ENCODE results near the gene KRT5.

KRT5 gene

GRCh38 chr12:52529846-52530245 lies 9.7 kb upstream of the KRT5 start:
- H3K4me1 ChIP-seq (ENCODE audit: insufficient read depth, insufficient read length), result no peaks in the 10 kb centered on the region
- no peak overlapping the region for H3K9ac ChIP-seq (ENCODE audit: insufficient read length, low read depth)
- H3K36me3 ChIP-seq (ENCODE audit: insufficient read depth, insufficient read length, low read length), result no peaks in the 10 kb centered on the region
- TF ChIP-seq ZNF274 (IDR thresholded peaks at IDR 0.05; ENCODE audit: low read depth, low read length), result no peak
- TF ChIP-seq YY1 (IDR thresholded peaks at IDR 0.05; ENCODE audit: insufficient read depth, insufficient read length), result no peak
- TF ChIP-seq SUZ12 (IDR thresholded peaks at IDR 0.05; ENCODE audit: extremely low read depth, insufficient read depth, insufficient read length), result no peak
- H3K4me3 ChIP-seq (ENCODE audit: insufficient read length, low read depth), result no peak overlapping the region
- no peaks in the 10 kb centered on the region for H3K9me3 ChIP-seq (ENCODE audit: insufficient read depth, low read length)
- no peak for DNase-seq (ENCODE audit: low read depth, low spot score)
- H3K27me3 ChIP-seq (ENCODE audit: insufficient read depth, insufficient read length), result no peaks in the 10 kb centered on the region

GRCh38 chr12:52529417-52529816 lies 9.2 kb upstream of the KRT5 start:
- Histone ChIP-seq H3K36me3 (ENCODE audit: insufficient read depth, insufficient read length, low read length) (no peaks in the 10 kb centered on the region), H3K9ac (ENCODE audit: insufficient read length, low read depth) (no peak overlapping the region), H3K27me3 (ENCODE audit: insufficient read depth, insufficient read length) (no peaks in the 10 kb centered on the region), H3K4me1 (ENCODE audit: insufficient read depth, insufficient read length) (peaks cover 3% of the 10 kb centered on the region), H3K9me3 (ENCODE audit: insufficient read depth, low read length) (no peaks in the 10 kb centered on the region), H3K4me3 (ENCODE audit: insufficient read length, low read depth) (no peak overlapping the region)
- no peak for TF ChIP-seq SUZ12 (IDR thresholded peaks at IDR 0.05; ENCODE audit: extremely low read depth, insufficient read depth, insufficient read length)
- TF ChIP-seq YY1 (IDR thresholded peaks at IDR 0.05; ENCODE audit: insufficient read depth, insufficient read length), result no peak
- no peak for TF ChIP-seq ZNF274 (IDR thresholded peaks at IDR 0.05; ENCODE audit: low read depth, low read length)
- DNase-seq (ENCODE audit: low read depth, low spot score), result no peak

- Histone ChIP-seq H3K9ac (ENCODE audit: insufficient read length, low read depth) (no peak overlapping the region), H3K4me3 (ENCODE audit: insufficient read length, low read depth) (no peak overlapping the region), H3K27me3 (ENCODE audit: insufficient read depth, insufficient read length) (no peaks in the 10 kb centered on the region), H3K36me3 (ENCODE audit: insufficient read depth, insufficient read length, low read length) (no peaks in the 10 kb centered on the region), H3K4me1 (ENCODE audit: insufficient read depth, insufficient read length) (peaks cover 10% of the 10 kb centered on the region), H3K9me3 (ENCODE audit: insufficient read depth, low read length) (no peaks in the 10 kb centered on the region)
- no peak for DNase-seq (ENCODE audit: low read depth, low spot score)
- TF ChIP-seq ZNF274 (IDR thresholded peaks at IDR 0.05; ENCODE audit: low read depth, low read length) (no peak), YY1 (IDR thresholded peaks at IDR 0.05; ENCODE audit: insufficient read depth, insufficient read length) (no peak), SUZ12 (IDR thresholded peaks at IDR 0.05; ENCODE audit: extremely low read depth, insufficient read depth, insufficient read length) (no peak)
These were observed 8.5 kb upstream of the KRT5 start for GRCh38 chr12:52528641-52529143.

- Histone ChIP-seq H3K4me1 (ENCODE audit: insufficient read depth, insufficient read length) (peaks cover 19% of the 10 kb centered on the region), H3K36me3 (ENCODE audit: insufficient read depth, insufficient read length, low read length) (no peaks in the 10 kb centered on the region), H3K4me3 (ENCODE audit: insufficient read length, low read depth) (no peak overlapping the region), H3K9me3 (ENCODE audit: insufficient read depth, low read length) (no peaks in the 10 kb centered on the region), H3K27me3 (ENCODE audit: insufficient read depth, insufficient read length) (no peaks in the 10 kb centered on the region), H3K9ac (ENCODE audit: insufficient read length, low read depth) (no peak overlapping the region)
- TF ChIP-seq SUZ12 (IDR thresholded peaks at IDR 0.05; ENCODE audit: extremely low read depth, insufficient read depth, insufficient read length) (no peak), ZNF274 (IDR thresholded peaks at IDR 0.05; ENCODE audit: low read depth, low read length) (no peak), YY1 (IDR thresholded peaks at IDR 0.05; ENCODE audit: insufficient read depth, insufficient read length) (no peak)
- no peak for DNase-seq (ENCODE audit: low read depth, low spot score)
These were observed 7.1 kb upstream of the KRT5 start for GRCh38 chr12:52527121-52527800.

GRCh38 chr12:52526511-52526951 lies 6.3 kb upstream of the KRT5 start:
- no peak overlapping the region for H3K9ac ChIP-seq (ENCODE audit: insufficient read length, low read depth)
- no peaks in the 10 kb centered on the region for H3K27me3 ChIP-seq (ENCODE audit: insufficient read depth, insufficient read length)
- TF ChIP-seq ZNF274 (IDR thresholded peaks at IDR 0.05; ENCODE audit: low read depth, low read length) (no peak), YY1 (IDR thresholded peaks at IDR 0.05; ENCODE audit: insufficient read depth, insufficient read length) (no peak), SUZ12 (IDR thresholded peaks at IDR 0.05; ENCODE audit: extremely low read depth, insufficient read depth, insufficient read length) (no peak)
- no peaks in the 10 kb centered on the region for H3K9me3 ChIP-seq (ENCODE audit: insufficient read depth, low read length)
- DNase-seq (ENCODE audit: low read depth, low spot score), result no peak
- H3K36me3 ChIP-seq (ENCODE audit: insufficient read depth, insufficient read length, low read length), result no peaks in the 10 kb centered on the region
- no peak overlapping the region for H3K4me3 ChIP-seq (ENCODE audit: insufficient read length, low read depth)
- peaks cover 25% of the 10 kb centered on the region for H3K4me1 ChIP-seq (ENCODE audit: insufficient read depth, insufficient read length)

GRCh38 chr12:52525661-52526499 lies 5.7 kb upstream of the KRT5 start:
- Histone ChIP-seq H3K9ac (ENCODE audit: insufficient read length, low read depth) (no peak overlapping the region), H3K4me3 (ENCODE audit: insufficient read length, low read depth) (no peak overlapping the region), H3K4me1 (ENCODE audit: insufficient read depth, insufficient read length) (peaks cover 25% of the 10 kb centered on the region), H3K27me3 (ENCODE audit: insufficient read depth, insufficient read length) (no peaks in the 10 kb centered on the region), H3K36me3 (ENCODE audit: insufficient read depth, insufficient read length, low read length) (no peaks in the 10 kb centered on the region), H3K9me3 (ENCODE audit: insufficient read depth, low read length) (no peaks in the 10 kb centered on the region)
- TF ChIP-seq SUZ12 (IDR thresholded peaks at IDR 0.05; ENCODE audit: extremely low read depth, insufficient read depth, insufficient read length) (no peak), YY1 (IDR thresholded peaks at IDR 0.05; ENCODE audit: insufficient read depth, insufficient read length) (no peak), ZNF274 (IDR thresholded peaks at IDR 0.05; ENCODE audit: low read depth, low read length) (no peak)
- no peak for DNase-seq (ENCODE audit: low read depth, low spot score)
